Fibroblast of skin of right quadriceps (primary cell): ENCODE data around the gene SIN3B.
"Not testable (repeated sequence)": the region's sequence is repeated elsewhere in the genome, so short reads cannot be mapped to it uniquely, and the experiment has no call there.

ENCODE experiments used
- DNase-seq: peaks from one replicate; pipeline ENCODE4 v3.0.0-alpha.2; 2013

The SIN3B gene

GRCh38 chr19:16872728-16873127 lies 43.5 kb downstream of the SIN3B start:
- DNase-seq: no peak

- no peak for DNase-seq
Observed at GRCh38 chr19:16873594-16873993, 44.4 kb downstream of the SIN3B start.

GRCh38 chr19:16874250-16874977 lies 45.2 kb downstream of the SIN3B start:
- no peak for DNase-seq

GRCh38 chr19:16874978-16875299 lies 45.7 kb downstream of the SIN3B start:
- not testable (repeated sequence) for DNase-seq

- DNase-seq: no peak
Observed at GRCh38 chr19:16875584-16876555, 46.7 kb downstream of the SIN3B start.

GRCh38 chr19:16876904-16877361 lies 47.7 kb downstream of the SIN3B start:
- DNase-seq: no peak

- DNase-seq: no peak
Observed at GRCh38 chr19:16877581-16877980, 48.4 kb downstream of the SIN3B start.

- DNase-seq: no peak
Observed at GRCh38 chr19:16878181-16878965, 49.2 kb downstream of the SIN3B start.

- DNase-seq: no peak
Observed at GRCh38 chr19:16880884-16881554, 51.8 kb downstream of the SIN3B start.

GRCh38 chr19:16882146-16882545 lies 52.9 kb downstream of the SIN3B start:
- no peak for DNase-seq

GRCh38 chr19:16883522-16883921 lies 54.3 kb downstream of the SIN3B start:
- no peak for DNase-seq

GRCh38 chr19:16885166-16885565 lies 56.0 kb downstream of the SIN3B start:
- no peak for DNase-seq

- peak; percentile 8 for DNase-seq
Observed at GRCh38 chr19:16886305-16886880, 57.2 kb downstream of the SIN3B start.

GRCh38 chr19:16887353-16888265 lies 58.4 kb downstream of the SIN3B start:
- DNase-seq: no peak

GRCh38 chr19:16888629-16889365 lies 59.6 kb downstream of the SIN3B start, which contains the start of gene F2RL3:
Gene F2RL3, plus strand, starts transcription at chr19:16888999. Its CDS starts 191 bp downstream, at chr19:16889190.
- DNase-seq: no peak

GRCh38 chr19:16889366-16889882 lies 60.2 kb downstream of the SIN3B start:
- no peak for DNase-seq

- DNase-seq: no peak
Observed at GRCh38 chr19:16889883-16890460, 60.8 kb downstream of the SIN3B start.

- DNase-seq: no peak
Observed at GRCh38 chr19:16890461-16891184, 61.4 kb downstream of the SIN3B start.
